Left renal cortex interstitium (tissue), 4 donors: ENCODE data around the gene METTL23. TPM values are rescaled to one million over a fixed set of nuclear protein-coding genes. Genes with fewer than 3 reads are reported as not detected.

ENCODE experiments used
- DNase-seq, 4 donors: peaks; one replicate each; pipeline ENCODE4 v3.0.0-alpha.2; 2013; ENCODE audit warnings: low read depth in 4 of 4, low spot score in 2 of 4, missing footprints in 1 of 4
- polyA plus RNA-seq, 4 donors: library from polyadenylated mRNA; unstranded; fragments of 120-200 nt; gene quantifications; one replicate each; pipeline ENCODE4 v1.2.1, GENCODE V29; 2013; ENCODE audit not compliant: insufficient read length in 4 of 4

Gene METTL23
- polyA plus RNA-seq, 4 donors, result 38.3 to 47.6 (median 40.0) TPM

- no peak for DNase-seq
These were observed 25.4 kb downstream of the METTL23 start for GRCh38 chr17:76752006-76752405.

GRCh38 chr17:76753061-76753961 is 26.7 kb downstream of the METTL23 start:
- no peak for DNase-seq

GRCh38 chr17:76755285-76755684 is 28.6 kb downstream of the METTL23 start:
- DNase-seq, result no peak

- no peak for DNase-seq
These were observed 30.6 kb downstream of the METTL23 start for GRCh38 chr17:76757256-76757655.

GRCh38 chr17:76758570-76758969 is 31.9 kb downstream of the METTL23 start:
- DNase-seq, result no peak

GRCh38 chr17:76772842-76773525 is 46.3 kb downstream of the METTL23 start:
- DNase-seq, result no peak

- no peak for DNase-seq
These were observed 48.5 kb downstream of the METTL23 start for GRCh38 chr17:76775021-76775600.

- no peak for DNase-seq
These were observed 54.7 kb downstream of the METTL23 start for GRCh38 chr17:76781056-76781982.

GRCh38 chr17:76783146-76783545 is 56.5 kb downstream of the METTL23 start:
- no peak for DNase-seq

Other genes starting within 250 kb of the METTL23 start
- 1 to 10 TPM; 4.8 to 9.2 (median 7.7) TPM for gene RHBDF2, start 225.4 kb upstream of the METTL23 start, polyA plus RNA-seq
- gene CYGB, start 189.1 kb upstream of the METTL23 start, polyA plus RNA-seq, result 10 to 100 TPM; 12.2 to 23.4 (median 14.9) TPM
- 1 to 10 TPM; 2.6 to 6.3 (median 4.1) TPM for gene PRCD, start 186.8 kb upstream of the METTL23 start, polyA plus RNA-seq
- gene ST6GALNAC2, start 141.0 kb upstream of the METTL23 start, polyA plus RNA-seq, result 10 to 100 TPM in 2 of 4 donors, 1 to 10 TPM in 2; 9.3 to 13.8 (median 9.8) TPM
- under 1 TPM; 0.33 to 0.81 (median 0.37) TPM for gene ST6GALNAC1, start 83.1 kb upstream of the METTL23 start, polyA plus RNA-seq
- 100 to 1,000 TPM in 2 of 4 donors, 10 to 100 TPM in 2; 87.3 to 119 (median 105) TPM for gene MXRA7, start 15.9 kb upstream of the METTL23 start, polyA plus RNA-seq
- gene JMJD6, start 233 bp upstream of the METTL23 start, polyA plus RNA-seq, result 10 to 100 TPM; 19.6 to 30.6 (median 23.7) TPM
- 100 to 1,000 TPM; 349 to 424 (median 370) TPM for gene SRSF2, start 10.5 kb downstream of the METTL23 start, polyA plus RNA-seq
- 10 to 100 TPM; 22.7 to 33.7 (median 28.0) TPM for gene MFSD11, start 11.3 kb downstream of the METTL23 start, polyA plus RNA-seq
- gene MGAT5B, start 141.6 kb downstream of the METTL23 start, polyA plus RNA-seq, result 1 to 10 TPM in 3 of 4 donors, under 1 TPM in 1; 0.81 to 3.0 (median 1.9) TPM